ENCODE data around the gene SMYD3. TPM values are rescaled to one million over a fixed set of nuclear protein-coding genes. Genes with fewer than 3 reads are reported as not detected.
"Not testable (repeated sequence)": the region's sequence is repeated elsewhere in the genome, so short reads cannot be mapped to it uniquely, and the experiment has no call there.

SMYD3 gene
- total RNA-seq, 2 donors from 2014 or later = 16.2 to 16.4 TPM

GRCh38 chr1:245823408-245824147 lies 683.5 kb downstream of the SMYD3 start:
- H3K36me3 ChIP-seq = no peaks in the 10 kb centered on the region
- H3K27ac ChIP-seq = no peak overlapping the region
- no peak for TF ChIP-seq CTCF (IDR thresholded peaks at IDR 0.05)
- no peaks in the 10 kb centered on the region for H3K9me3 ChIP-seq
- H3K9ac ChIP-seq (ENCODE audit: low read depth in 2 of 2, low read length in 2 of 2) = no peak overlapping the region
- H3K4me1 ChIP-seq = no peaks in the 10 kb centered on the region
- no peak overlapping the region for H3K4me3 ChIP-seq
- no peaks in the 10 kb centered on the region for H3K27me3 ChIP-seq
- intact Hi-C loops (cut with DNase I) = no loop called here
- DNase-seq = no peak

GRCh38 chr1:245822996-245823395 lies 684.1 kb downstream of the SMYD3 start:
- H3K4me3 ChIP-seq = no peak overlapping the region
- H3K9me3 ChIP-seq = no peaks in the 10 kb centered on the region
- TF ChIP-seq CTCF (IDR thresholded peaks at IDR 0.05) = no peak
- intact Hi-C loops (cut with DNase I) = no loop called here
- H3K36me3 ChIP-seq = no peaks in the 10 kb centered on the region
- no peak overlapping the region for H3K27ac ChIP-seq
- no peaks in the 10 kb centered on the region for H3K27me3 ChIP-seq
- H3K9ac ChIP-seq (ENCODE audit: low read depth in 2 of 2, low read length in 2 of 2) = no peak overlapping the region
- no peak for DNase-seq
- no peaks in the 10 kb centered on the region for H3K4me1 ChIP-seq

GRCh38 chr1:245818363-245818762 lies 688.7 kb downstream of the SMYD3 start:
- H3K4me3 ChIP-seq; H3K9me3 ChIP-seq; intact Hi-C loops (cut with DNase I); H3K36me3 ChIP-seq; H3K4me1 ChIP-seq; H3K9ac ChIP-seq (ENCODE audit: low read depth in 2 of 2, low read length in 2 of 2); H3K27ac ChIP-seq; DNase-seq; H3K27me3 ChIP-seq: not testable (repeated sequence)

GRCh38 chr1:245816496-245816895 lies 690.6 kb downstream of the SMYD3 start:
- H3K27ac ChIP-seq; H3K4me3 ChIP-seq; DNase-seq; H3K36me3 ChIP-seq; intact Hi-C loops (cut with DNase I); H3K4me1 ChIP-seq; H3K9me3 ChIP-seq; H3K27me3 ChIP-seq; H3K9ac ChIP-seq (ENCODE audit: low read depth in 2 of 2, low read length in 2 of 2): not testable (repeated sequence)

GRCh38 chr1:245814651-245815050 lies 692.4 kb downstream of the SMYD3 start:
- Histone ChIP-seq H3K9me3 (no peaks in the 10 kb centered on the region), H3K27me3 (no peaks in the 10 kb centered on the region), H3K4me1 (no peaks in the 10 kb centered on the region), H3K9ac (ENCODE audit: low read depth in 2 of 2, low read length in 2 of 2) (no peak overlapping the region), H3K27ac (no peak overlapping the region), H3K36me3 (no peaks in the 10 kb centered on the region), H3K4me3 (no peak overlapping the region)
- intact Hi-C loops (cut with DNase I) = no loop called here
- DNase-seq = no peak
- no peak for TF ChIP-seq CTCF (IDR thresholded peaks at IDR 0.05)

GRCh38 chr1:245812278-245812677 lies 694.8 kb downstream of the SMYD3 start:
- Histone ChIP-seq H3K36me3 (no peaks in the 10 kb centered on the region), H3K27me3 (no peaks in the 10 kb centered on the region), H3K9ac (ENCODE audit: low read depth in 2 of 2, low read length in 2 of 2) (no peak overlapping the region), H3K4me3 (no peak overlapping the region), H3K4me1 (no peaks in the 10 kb centered on the region), H3K9me3 (no peaks in the 10 kb centered on the region), H3K27ac (no peak overlapping the region)
- no peak for TF ChIP-seq CTCF (IDR thresholded peaks at IDR 0.05)
- intact Hi-C loops (cut with DNase I) = no loop called here
- DNase-seq = no peak
